OCI-LY7 (cell line): ENCODE results near the gene CA5A.

Experiments used
- CTCF ChIP-seq: fragments of 200-600 bp; sonication (generic); conservative IDR thresholded peaks from 2 replicates; pipeline ENCODE4 v1.5.1; 2014; ENCODE audit warnings: mild to moderate bottlenecking, antibody characterized with exemption, low read length, moderate library complexity, mixed read lengths
- EZH2phosphoT487 ChIP-seq: fragments of 200-600 bp; sonication (generic); IDR thresholded peaks from 2 replicates; pipeline ENCODE4 v1.6.1; 2018; ENCODE audit warnings: low read depth, borderline replicate concordance, mild to moderate bottlenecking, mixed run types, antibody characterized with exemption, low read length, moderate library complexity, mixed read lengths

- TF ChIP-seq CTCF (no peak), EZH2phosphoT487 (no peak)
These were observed 29.1 kb upstream of the CA5A start for GRCh38 chr16:87965417-87965816.
